Measurements from ENCODE around the gene WDR88. TPM values are rescaled to one million over a fixed set of nuclear protein-coding genes. Genes with fewer than 3 reads are reported as not detected.

The WDR88 gene
- total RNA-seq, 1 donor from 2014 or later = not detected

GRCh38 chr19:33174186-33174585 lies 42.3 kb downstream of the WDR88 start:
- H3K4me3 Mint-ChIP-seq = peak overlapping the region; percentile 23
- peaks cover 8% of the 10 kb centered on the region for H3K36me3 Mint-ChIP-seq (ENCODE audit: low read depth)
- peaks cover 11% of the 10 kb centered on the region for H3K27me3 Mint-ChIP-seq (ENCODE audit: low read depth)
- no peak overlapping the region for H3K27ac Mint-ChIP-seq (ENCODE audit: unreplicated experiment)
- H3K9me3 Mint-ChIP-seq = peaks cover 5% of the 10 kb centered on the region
- no peak for TF ChIP-seq CTCF (conservative IDR thresholded peaks at IDR 0.05)
- H3K4me1 Mint-ChIP-seq = peaks cover 42% of the 10 kb centered on the region
- no peak for DNase-seq (ENCODE audit: low read depth, low spot score)

DNA sequence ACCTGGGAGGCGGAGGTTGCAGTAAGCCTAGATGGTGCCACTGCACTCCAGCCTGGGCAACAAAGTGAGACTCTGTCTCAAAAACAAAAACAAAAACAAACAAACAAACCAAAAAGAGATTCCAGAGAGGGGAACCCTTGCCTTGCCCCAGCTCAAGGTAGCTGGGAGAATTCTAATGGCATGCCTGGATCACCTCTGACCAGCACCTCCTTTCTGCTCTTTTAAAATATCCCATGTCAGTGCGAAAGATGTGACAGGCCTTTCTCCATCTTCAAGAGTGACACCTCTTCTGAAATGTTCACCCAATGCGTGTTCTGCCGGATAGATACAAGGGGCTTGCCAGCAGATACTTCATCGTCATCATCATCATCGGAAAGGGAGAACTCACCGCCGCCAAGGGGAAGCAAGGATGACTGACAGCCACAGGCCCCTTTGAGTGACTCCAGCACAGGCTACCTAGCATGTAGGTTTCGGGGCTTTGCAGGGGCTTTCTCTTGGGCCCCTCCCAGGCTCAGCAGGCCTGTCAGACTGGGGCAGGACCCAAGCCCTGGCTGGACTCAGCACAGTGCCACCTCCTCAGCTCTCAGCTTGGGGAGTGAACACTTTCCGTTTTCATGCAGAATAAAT lies 43.4 kb downstream of the WDR88 start:
- TF ChIP-seq CTCF (conservative IDR thresholded peaks at IDR 0.05) = no peak
- DNase-seq (ENCODE audit: low read depth, low spot score) = no peak
- H3K4me1 Mint-ChIP-seq = peaks cover 45% of the 10 kb centered on the region
- no peak overlapping the region for H3K27ac Mint-ChIP-seq (ENCODE audit: unreplicated experiment)
- H3K27me3 Mint-ChIP-seq (ENCODE audit: low read depth) = peaks cover 14% of the 10 kb centered on the region
- peak overlapping the region; percentile 97 for H3K4me3 Mint-ChIP-seq
- H3K36me3 Mint-ChIP-seq (ENCODE audit: low read depth) = peaks cover 6% of the 10 kb centered on the region
- H3K9me3 Mint-ChIP-seq = peaks cover 4% of the 10 kb centered on the region

DNA sequence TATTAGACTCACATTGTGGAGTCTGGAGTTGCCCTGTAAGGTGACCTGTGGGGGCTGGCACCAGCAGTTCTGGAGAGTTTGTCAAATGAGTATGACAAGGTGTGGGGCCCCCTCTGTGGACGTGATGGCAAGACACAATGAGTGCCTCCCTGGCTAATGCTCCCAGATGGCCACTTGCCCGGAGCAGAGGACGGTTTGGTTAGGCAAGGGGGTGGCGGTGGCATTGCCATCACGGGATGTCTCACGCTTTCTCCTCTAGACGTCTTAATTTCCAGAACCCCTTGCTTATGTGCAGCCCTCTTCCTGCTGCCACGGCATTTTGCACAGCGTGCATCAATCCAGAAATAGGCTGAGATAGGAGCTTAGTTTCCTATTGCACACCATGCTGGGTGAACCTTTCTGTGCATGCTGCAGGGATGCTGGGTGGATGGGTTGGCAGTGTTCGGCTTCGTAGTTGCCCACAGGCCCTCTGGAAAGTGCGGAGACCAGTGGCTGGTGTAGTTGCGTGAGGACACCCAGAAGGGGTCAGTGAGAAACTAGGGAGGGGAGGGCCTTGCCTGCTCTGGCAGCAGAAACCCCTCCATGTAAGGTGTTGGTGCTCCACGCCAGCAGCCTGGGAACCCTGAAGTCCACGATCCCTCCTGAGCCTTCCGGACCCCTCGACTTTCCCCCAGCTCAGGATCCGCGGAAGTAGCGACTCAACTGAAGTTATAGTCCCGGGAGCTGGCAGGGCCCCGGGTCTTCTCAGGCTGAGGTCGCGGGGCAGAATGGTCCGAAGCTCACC lies 44.2 kb downstream of the WDR88 start:
- H3K9me3 Mint-ChIP-seq = peaks cover 4% of the 10 kb centered on the region
- peaks cover 14% of the 10 kb centered on the region for H3K27me3 Mint-ChIP-seq (ENCODE audit: low read depth)
- DNase-seq (ENCODE audit: low read depth, low spot score) = no peak
- H3K36me3 Mint-ChIP-seq (ENCODE audit: low read depth) = peaks cover 6% of the 10 kb centered on the region
- TF ChIP-seq CTCF (conservative IDR thresholded peaks at IDR 0.05) = no peak
- peaks cover 43% of the 10 kb centered on the region for H3K4me1 Mint-ChIP-seq
- peak overlapping the region; percentile 25 for H3K27ac Mint-ChIP-seq (ENCODE audit: unreplicated experiment)
- peak overlapping the region; percentile 97 for H3K4me3 Mint-ChIP-seq

- peaks cover 14% of the 10 kb centered on the region for H3K27me3 Mint-ChIP-seq (ENCODE audit: low read depth)
- H3K36me3 Mint-ChIP-seq (ENCODE audit: low read depth) = peaks cover 6% of the 10 kb centered on the region
- H3K27ac Mint-ChIP-seq (ENCODE audit: unreplicated experiment) = peak overlapping the region; percentile 37
- peak; percentile 38 for TF ChIP-seq CTCF (conservative IDR thresholded peaks at IDR 0.05)
- peak; percentile 98 for DNase-seq (ENCODE audit: low read depth, low spot score)
- peaks cover 4% of the 10 kb centered on the region for H3K9me3 Mint-ChIP-seq
- peaks cover 39% of the 10 kb centered on the region for H3K4me1 Mint-ChIP-seq
- peak overlapping the region; percentile 97 for H3K4me3 Mint-ChIP-seq
Observed at GRCh38 chr19:33176670-33177416, 44.9 kb downstream of the WDR88 start.

- H3K9me3 Mint-ChIP-seq = peaks cover 4% of the 10 kb centered on the region
- no peak overlapping the region for H3K27ac Mint-ChIP-seq (ENCODE audit: unreplicated experiment)
- H3K27me3 Mint-ChIP-seq (ENCODE audit: low read depth) = peaks cover 14% of the 10 kb centered on the region
- peak; percentile 62 for DNase-seq (ENCODE audit: low read depth, low spot score)
- peaks cover 33% of the 10 kb centered on the region for H3K4me1 Mint-ChIP-seq
- peak overlapping the region; percentile 97 for H3K4me3 Mint-ChIP-seq
- TF ChIP-seq CTCF (conservative IDR thresholded peaks at IDR 0.05) = peak; percentile 61
- peaks cover 5% of the 10 kb centered on the region for H3K36me3 Mint-ChIP-seq (ENCODE audit: low read depth)
Observed at GRCh38 chr19:33177417-33177979, 45.6 kb downstream of the WDR88 start.

All from neural crest cell (in vitro differentiated cells).